K562 (cell line): ENCODE measurements around the gene IRF2BP2. TPM values are rescaled to one million over a fixed set of nuclear protein-coding genes. Genes with fewer than 3 reads are reported as not detected.

Experiments
- BRD9 ChIP-seq: fragments of 450-650 bp; IDR thresholded peaks from 2 replicates; pipeline ENCODE4 v1.6.1; 2018; ENCODE audit warnings: low read depth; ENCODE audit not compliant: partially characterized antibody
- FOXJ2 ChIP-seq: fragments of 200-800 bp; sonication (Bioruptor generic); IDR thresholded peaks from 2 replicates; pipeline ENCODE4 v1.6.1; 2016; ENCODE audit warnings: missing genetic modification characterization, missing compliant biosample characterization
- MYBL2 ChIP-seq, 2 experiments: fragments of 450-650 bp in 1 of 2; sonication (generic) in 1 of 2; formaldehyde crosslinking in 1 of 2; IDR thresholded peaks; 2 replicates each; pipeline versions ENCODE4 v1.6.1 to v1.8.1; 2017 to 2022; ENCODE audit warnings: borderline replicate concordance in 1 of 2, inconsistent platforms in 1 of 2, low read depth in 1 of 2, mild to moderate bottlenecking in 1 of 2, missing genetic modification reagents in 1 of 2, moderate library complexity in 1 of 2
- NCOA4 ChIP-seq: fragments of 450-650 bp; IDR thresholded peaks from 2 replicates; pipeline ENCODE4 v1.6.1; 2018; ENCODE audit warnings: mild to moderate bottlenecking; ENCODE audit not compliant: partially characterized antibody
- NFRKB ChIP-seq: fragments of 450-650 bp; IDR thresholded peaks from 2 replicates; pipeline ENCODE4 v1.6.1; 2016; ENCODE audit warnings: low read depth
- RBM22 ChIP-seq: fragments of 200-400 bp; formaldehyde crosslinking; IDR thresholded peaks from 2 replicates; pipeline ENCODE4 v1.6.1; 2018; ENCODE audit warnings: low read length, low read depth; ENCODE audit not compliant: poor library complexity, severe bottlenecking
- SP2 ChIP-seq: IDR thresholded peaks from 2 replicates; pipeline ENCODE4 v1.6.1; 2011; ENCODE audit warnings: mild to moderate bottlenecking, low read depth, low read length, moderate library complexity; ENCODE audit not compliant: poor library complexity, severe bottlenecking; ENCODE audit errors: extremely low read depth
- SRSF1 ChIP-seq: fragments of 200-400 bp; formaldehyde crosslinking; IDR thresholded peaks from 2 replicates; pipeline ENCODE4 v1.6.1; 2017; ENCODE audit warnings: mild to moderate bottlenecking, low read depth, low read length, moderate library complexity
- SRSF9 ChIP-seq: fragments of 200-400 bp; formaldehyde crosslinking; IDR thresholded peaks from 2 replicates; pipeline ENCODE4 v1.6.1; 2017; ENCODE audit warnings: low read depth, low read length, borderline replicate concordance
- ZFP36 ChIP-seq: fragments of 150-350 bp; IDR thresholded peaks from 2 replicates; pipeline ENCODE4 v1.6.1; 2018; ENCODE audit warnings: low read length, low read depth; ENCODE audit not compliant: partially characterized antibody
- ZFPM2 ChIP-seq: fragments of 250-450 bp; sonication (Bioruptor Pico); IDR thresholded peaks from 2 replicates; pipeline ENCODE4 v1.5.1; 2022; ENCODE audit warnings: mild to moderate bottlenecking
- ZNF586 ChIP-seq: fragments of 450-650 bp; formaldehyde crosslinking; conservative IDR thresholded peaks from 2 replicates; pipeline ENCODE4 v1.4.0; 2020; ENCODE audit warnings: mild to moderate bottlenecking, moderate library complexity
- polyA plus RNA-seq, 8 experiments: library from polyadenylated mRNA; depleted of rRNA in 4 of 8; stranded (reverse) in 5 of 8; unstranded in 3 of 8; fragments of >200 nt; fragmentation: Nextera tagmentation in 2 of 8; fragmentation: Illumina TruSeq in 1 of 8; extraction: Ambion mirVana in 2 of 8; extraction: Trizol in 1 of 8; gene quantifications; 2 replicates each; pipeline versions ENCODE4 v1.2.1 to v1.2.3, GENCODE V29; 2011 to 2014; ENCODE audit warnings: inconsistent platforms in 1 of 8, missing spikeins in 1 of 8
- total RNA-seq, 7 experiments: library from RNA; depleted of rRNA in 6 of 7; stranded (reverse); fragments of >200 nt in 6 of 7; fragmentation: Illumina TruSeq in 2 of 7; extraction: Trizol in 2 of 7; gene quantifications; 2 replicates each; pipeline versions ENCODE4 v1.2.1 to v1.2.3, GENCODE V29; 2011 to 2021; ENCODE audit warnings: low replicate concordance in 1 of 7
- TF ChIP-seq, protein P1 (sequence below): fragments of 450-650 bp; IDR thresholded peaks from 2 replicates; pipeline ENCODE4 v1.6.1; 2016; ENCODE audit warnings: low read depth

Gene IRF2BP2
- total and polyA plus RNA-seq, 9 of the 15 experiments (the other 6 are each of a cell fraction or from before 2014, with no cell fraction given), result 7.7 to 68.6 (median 22.1) TPM

GRCh38 chr1:234591131-234591530 lies 18.8 kb downstream of the IRF2BP2 start (continued):
- TF ChIP-seq, protein P1, sequence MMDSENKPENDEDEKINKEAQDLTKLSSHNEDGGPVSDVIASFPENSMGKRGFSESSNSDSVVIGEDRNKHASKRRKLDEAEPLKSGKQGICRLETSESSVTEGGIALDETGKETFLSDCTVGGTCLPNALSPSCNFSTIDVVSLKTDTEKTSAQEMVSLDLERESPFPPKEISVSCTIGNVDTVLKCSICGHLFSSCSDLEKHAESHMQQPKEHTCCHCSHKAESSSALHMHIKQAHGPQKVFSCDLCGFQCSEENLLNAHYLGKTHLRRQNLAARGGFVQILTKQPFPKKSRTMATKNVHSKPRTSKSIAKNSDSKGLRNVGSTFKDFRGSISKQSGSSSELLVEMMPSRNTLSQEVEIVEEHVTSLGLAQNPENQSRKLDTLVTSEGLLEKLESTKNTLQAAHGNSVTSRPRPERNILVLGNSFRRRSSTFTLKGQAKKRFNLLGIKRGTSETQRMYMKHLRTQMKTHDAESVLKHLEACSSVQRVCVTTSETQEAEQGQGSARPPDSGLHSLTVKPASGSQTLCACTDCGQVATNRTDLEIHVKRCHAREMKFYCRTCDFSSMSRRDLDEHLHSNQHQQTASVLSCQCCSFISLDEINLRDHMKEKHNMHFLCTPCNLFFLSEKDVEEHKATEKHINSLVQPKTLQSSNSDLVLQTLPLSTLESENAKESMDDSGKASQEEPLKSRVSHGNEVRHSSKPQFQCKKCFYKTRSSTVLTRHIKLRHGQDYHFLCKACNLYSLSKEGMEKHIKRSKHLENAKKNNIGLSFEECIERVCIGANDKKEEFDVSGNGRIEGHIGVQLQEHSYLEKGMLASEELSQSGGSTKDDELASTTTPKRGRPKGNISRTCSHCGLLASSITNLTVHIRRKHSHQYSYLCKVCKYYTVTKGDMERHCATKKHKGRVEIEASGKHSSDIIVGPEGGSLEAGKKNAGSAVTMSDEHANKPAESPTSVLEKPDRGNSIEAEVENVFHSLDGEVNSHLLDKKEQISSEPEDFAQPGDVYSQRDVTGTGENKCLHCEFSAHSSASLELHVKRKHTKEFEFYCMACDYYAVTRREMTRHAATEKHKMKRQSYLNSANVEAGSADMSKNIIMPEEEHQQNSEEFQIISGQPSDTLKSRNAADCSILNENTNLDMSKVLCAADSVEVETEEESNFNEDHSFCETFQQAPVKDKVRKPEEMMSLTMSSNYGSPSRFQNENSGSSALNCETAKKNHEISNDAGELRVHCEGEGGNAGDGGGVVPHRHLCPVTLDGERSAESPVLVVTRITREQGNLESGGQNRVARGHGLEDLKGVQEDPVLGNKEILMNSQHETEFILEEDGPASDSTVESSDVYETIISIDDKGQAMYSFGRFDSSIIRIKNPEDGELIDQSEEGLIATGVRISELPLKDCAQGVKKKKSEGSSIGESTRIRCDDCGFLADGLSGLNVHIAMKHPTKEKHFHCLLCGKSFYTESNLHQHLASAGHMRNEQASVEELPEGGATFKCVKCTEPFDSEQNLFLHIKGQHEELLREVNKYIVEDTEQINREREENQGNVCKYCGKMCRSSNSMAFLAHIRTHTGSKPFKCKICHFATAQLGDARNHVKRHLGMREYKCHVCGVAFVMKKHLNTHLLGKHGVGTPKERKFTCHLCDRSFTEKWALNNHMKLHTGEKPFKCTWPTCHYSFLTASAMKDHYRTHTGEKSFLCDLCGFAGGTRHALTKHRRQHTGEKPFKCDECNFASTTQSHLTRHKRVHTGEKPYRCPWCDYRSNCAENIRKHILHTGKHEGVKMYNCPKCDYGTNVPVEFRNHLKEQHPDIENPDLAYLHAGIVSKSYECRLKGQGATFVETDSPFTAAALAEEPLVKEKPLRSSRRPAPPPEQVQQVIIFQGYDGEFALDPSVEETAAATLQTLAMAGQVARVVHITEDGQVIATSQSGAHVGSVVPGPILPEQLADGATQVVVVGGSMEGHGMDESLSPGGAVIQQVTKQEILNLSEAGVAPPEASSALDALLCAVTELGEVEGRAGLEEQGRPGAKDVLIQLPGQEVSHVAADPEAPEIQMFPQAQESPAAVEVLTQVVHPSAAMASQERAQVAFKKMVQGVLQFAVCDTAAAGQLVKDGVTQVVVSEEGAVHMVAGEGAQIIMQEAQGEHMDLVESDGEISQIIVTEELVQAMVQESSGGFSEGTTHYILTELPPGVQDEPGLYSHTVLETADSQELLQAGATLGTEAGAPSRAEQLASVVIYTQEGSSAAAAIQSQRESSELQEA, result no peak
- no peak for TF ChIP-seq NCOA4
- no peak for TF ChIP-seq NFRKB
- TF ChIP-seq BRD9, result no peak
- TF ChIP-seq FOXJ2, result no peak
- TF ChIP-seq ZFP36, result no peak
- no peak for TF ChIP-seq MYBL2 (IDR thresholded peaks at IDR 0.05; ENCODE audit: low read depth)
- no peak for TF ChIP-seq MYBL2 (CRISPR knock-in tag; IDR thresholded peaks at IDR 0.05; ENCODE audit: borderline replicate concordance)
- TF ChIP-seq SRSF1, result no peak
- TF ChIP-seq SRSF9, result no peak
- no peak for TF ChIP-seq RBM22
- TF ChIP-seq ZFPM2 (CRISPR knock-in tag), result no peak
- TF ChIP-seq ZNF586 (CRISPR knock-in tag), result no peak
- no peak for TF ChIP-seq SP2
